Activated CD8-positive, alpha-beta T cell treated with anti-CD3 and anti-CD28 coated beads for 36 hours (primary cell): ENCODE data around the gene SEMA4D. TPM values are rescaled to one million over a fixed set of nuclear protein-coding genes. Genes with fewer than 3 reads are reported as not detected.

Experiments
- ATAC-seq: fragments of 200-7000 bp; cut with Tn5 transposase; one replicate; pipeline ENCODE4 v1.10.0; 2021; ENCODE audit warnings: mild to moderate bottlenecking, moderate library complexity
- CTCF ChIA-PET: fragments of 350-600 bp; sonication (Branson Sonifier 250); formaldehyde crosslinking; loops from one replicate; lab custom pipeline; 2021; ENCODE audit warnings: antibody characterized with exemption; lab: Charles Lee
- POLR2A ChIA-PET: fragments of 350-600 bp; sonication (Branson Sonifier 250); formaldehyde crosslinking; loops from one replicate; lab custom pipeline; 2021; ENCODE audit warnings: antibody characterized with exemption; lab: Charles Lee
- DNase-seq: peaks from one replicate; pipeline ENCODE4 v3.0.0-alpha.2; 2020
- H3K27ac Mint-ChIP-seq: one replicate; pipeline ENCODE4 v1.8.0; 2021; ENCODE audit warnings: mild to moderate bottlenecking, mixed read lengths
- H3K27me3 Mint-ChIP-seq: one replicate; pipeline ENCODE4 v1.8.0; 2021; ENCODE audit warnings: mixed read lengths
- H3K36me3 Mint-ChIP-seq: one replicate; pipeline ENCODE4 v1.8.0; 2021; ENCODE audit warnings: low read depth, mixed read lengths
- H3K4me1 Mint-ChIP-seq: one replicate; pipeline ENCODE4 v1.8.0; 2021; ENCODE audit warnings: low read depth, mixed read lengths
- H3K4me3 Mint-ChIP-seq: one replicate; pipeline ENCODE4 v1.8.0; 2021; ENCODE audit warnings: mild to moderate bottlenecking, moderate library complexity, mixed read lengths
- H3K9me3 Mint-ChIP-seq: one replicate; pipeline ENCODE4 v1.8.0; 2021; ENCODE audit warnings: mixed read lengths
- intact Hi-C: fragments of 100-400 bp; cut with micrococcal nuclease; formaldehyde crosslinking; loops from one replicate; pipeline ENCODE4 v1.10.0; 2022
- total RNA-seq, 2 experiments: library from RNA; stranded (reverse); gene quantifications; one replicate each; pipeline ENCODE4 v1.2.3, GENCODE V29; 2021
- TF ChIP-seq, protein P1 (sequence below): fragments of 200-600 bp; IDR thresholded peaks from one replicate; pipeline ENCODE4 v1.8.0; 2022; ENCODE audit warnings: antibody characterized with exemption, mild to moderate bottlenecking

The SEMA4D gene
- total RNA-seq, 2 experiments from 2014 or later: 290 to 317 TPM

DNA sequence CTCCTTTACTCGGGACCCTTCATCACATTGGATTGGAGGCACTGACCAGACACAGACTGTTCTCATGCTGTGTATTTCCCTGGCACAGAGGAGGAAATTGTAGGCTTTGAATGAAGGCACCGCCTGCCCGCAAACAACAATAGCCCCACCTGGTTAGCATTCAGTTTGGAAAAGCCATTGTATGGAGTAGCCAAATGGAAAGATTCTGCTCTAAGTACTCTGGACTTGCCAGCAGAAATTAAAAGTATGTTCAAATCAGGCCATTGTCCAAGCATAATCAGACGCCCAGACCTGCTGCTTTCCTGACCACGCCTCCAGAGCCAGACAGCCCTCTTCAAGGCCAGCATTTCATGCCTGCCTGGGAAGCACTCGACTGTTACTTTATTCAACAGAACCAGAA lies 8.0 kb upstream of the SEMA4D start:
- POLR2A ChIA-PET: interaction anchor here (1.7 kb wide), 2 partner anchors 15 to 27 kb away, joined by 4 to 6 read pairs; no protein-coding TSS in a partner anchor
- intact Hi-C loops: no loop called here
- H3K27ac Mint-ChIP-seq: no peak overlapping the region
- H3K27me3 Mint-ChIP-seq: no peaks in the 10 kb centered on the region
- ATAC-seq: no peak
- H3K36me3 Mint-ChIP-seq: no peaks in the 10 kb centered on the region
- TF ChIP-seq, protein P1, sequence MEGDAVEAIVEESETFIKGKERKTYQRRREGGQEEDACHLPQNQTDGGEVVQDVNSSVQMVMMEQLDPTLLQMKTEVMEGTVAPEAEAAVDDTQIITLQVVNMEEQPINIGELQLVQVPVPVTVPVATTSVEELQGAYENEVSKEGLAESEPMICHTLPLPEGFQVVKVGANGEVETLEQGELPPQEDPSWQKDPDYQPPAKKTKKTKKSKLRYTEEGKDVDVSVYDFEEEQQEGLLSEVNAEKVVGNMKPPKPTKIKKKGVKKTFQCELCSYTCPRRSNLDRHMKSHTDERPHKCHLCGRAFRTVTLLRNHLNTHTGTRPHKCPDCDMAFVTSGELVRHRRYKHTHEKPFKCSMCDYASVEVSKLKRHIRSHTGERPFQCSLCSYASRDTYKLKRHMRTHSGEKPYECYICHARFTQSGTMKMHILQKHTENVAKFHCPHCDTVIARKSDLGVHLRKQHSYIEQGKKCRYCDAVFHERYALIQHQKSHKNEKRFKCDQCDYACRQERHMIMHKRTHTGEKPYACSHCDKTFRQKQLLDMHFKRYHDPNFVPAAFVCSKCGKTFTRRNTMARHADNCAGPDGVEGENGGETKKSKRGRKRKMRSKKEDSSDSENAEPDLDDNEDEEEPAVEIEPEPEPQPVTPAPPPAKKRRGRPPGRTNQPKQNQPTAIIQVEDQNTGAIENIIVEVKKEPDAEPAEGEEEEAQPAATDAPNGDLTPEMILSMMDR: no peak
- CTCF ChIA-PET: no interaction called here
- no peak overlapping the region for H3K4me3 Mint-ChIP-seq
- peaks cover 84% of the 10 kb centered on the region for H3K4me1 Mint-ChIP-seq
- no peak for DNase-seq
- H3K9me3 Mint-ChIP-seq: peaks cover 3% of the 10 kb centered on the region

DNA sequence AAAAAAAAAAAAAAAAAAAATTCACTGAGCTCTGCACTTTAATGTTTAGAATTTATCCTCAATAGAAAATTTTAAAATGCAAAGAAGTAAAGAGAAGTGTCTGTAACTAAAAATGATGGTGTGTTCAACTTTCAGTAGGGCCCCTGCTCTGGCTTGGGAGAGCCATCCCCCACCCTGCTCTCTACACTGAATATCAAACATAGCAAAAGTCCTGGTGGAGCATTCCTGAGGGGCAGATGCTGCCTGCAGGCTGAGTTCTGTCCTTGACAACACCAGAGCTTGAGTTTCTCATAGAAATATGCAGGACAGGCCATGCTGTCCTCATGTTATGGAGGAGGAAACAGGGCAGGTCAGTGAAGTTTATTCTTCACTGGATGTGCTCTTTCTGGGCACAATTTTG lies 7.1 kb upstream of the SEMA4D start:
- Mint-ChIP-seq H3K4me1 (peaks cover 80% of the 10 kb centered on the region), H3K27ac (peak overlapping the region; percentile 26), H3K36me3 (no peaks in the 10 kb centered on the region), H3K27me3 (no peaks in the 10 kb centered on the region), H3K4me3 (no peak overlapping the region), H3K9me3 (peaks cover 3% of the 10 kb centered on the region)
- ATAC-seq (no peak), DNase-seq (no peak)
- CTCF ChIA-PET: interaction anchor here (4.7 kb wide), 1 partner anchor 45 kb away, joined by 26 read pairs; no protein-coding TSS in a partner anchor
- intact Hi-C loops: no loop called here
- TF ChIP-seq, protein P1: no peak
- POLR2A ChIA-PET: interaction anchor here (1.0 kb wide), 1 partner anchor 11 kb away, joined by 3 read pairs; no protein-coding TSS in a partner anchor

DNA sequence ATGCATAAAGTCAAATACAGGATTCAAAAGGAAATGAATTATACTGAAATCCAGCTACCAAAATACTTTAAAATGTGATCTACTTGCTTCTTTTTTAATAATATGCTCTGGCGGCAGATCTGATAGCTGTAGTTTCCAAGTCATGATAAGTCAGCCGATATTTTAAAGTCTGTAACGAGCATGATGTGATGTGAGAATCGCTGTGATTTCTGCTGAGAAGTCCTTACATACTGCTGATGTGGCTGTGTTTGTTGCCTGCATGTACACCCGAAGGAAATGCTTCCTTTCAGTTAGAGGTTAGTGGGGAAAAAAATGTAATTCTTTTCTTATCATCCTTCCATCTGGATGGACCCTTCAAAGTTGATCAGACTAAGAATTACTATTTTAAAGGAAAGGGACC lies 4.8 kb upstream of the SEMA4D start:
- intact Hi-C loops: no loop called here
- ATAC-seq (no peak), DNase-seq (no peak)
- Mint-ChIP-seq H3K4me3 (peak overlapping the region; percentile 39), H3K36me3 (no peaks in the 10 kb centered on the region), H3K4me1 (peaks cover 77% of the 10 kb centered on the region), H3K27me3 (no peaks in the 10 kb centered on the region), H3K27ac (peak overlapping the region; percentile 94), H3K9me3 (no peaks in the 10 kb centered on the region)
- POLR2A ChIA-PET: interaction anchor here (1.2 to 3.3 kb wide), 8 partner anchors 8 to 46 kb away, joined by 3 to 14 read pairs (median 6); no protein-coding TSS in a partner anchor
- CTCF ChIA-PET: interaction anchor here (0.8 to 4.7 kb wide), 8 partner anchors 10 to 73 kb away, joined by 3 to 26 read pairs (median 5); no protein-coding TSS in a partner anchor
- TF ChIP-seq, protein P1: no peak

DNA sequence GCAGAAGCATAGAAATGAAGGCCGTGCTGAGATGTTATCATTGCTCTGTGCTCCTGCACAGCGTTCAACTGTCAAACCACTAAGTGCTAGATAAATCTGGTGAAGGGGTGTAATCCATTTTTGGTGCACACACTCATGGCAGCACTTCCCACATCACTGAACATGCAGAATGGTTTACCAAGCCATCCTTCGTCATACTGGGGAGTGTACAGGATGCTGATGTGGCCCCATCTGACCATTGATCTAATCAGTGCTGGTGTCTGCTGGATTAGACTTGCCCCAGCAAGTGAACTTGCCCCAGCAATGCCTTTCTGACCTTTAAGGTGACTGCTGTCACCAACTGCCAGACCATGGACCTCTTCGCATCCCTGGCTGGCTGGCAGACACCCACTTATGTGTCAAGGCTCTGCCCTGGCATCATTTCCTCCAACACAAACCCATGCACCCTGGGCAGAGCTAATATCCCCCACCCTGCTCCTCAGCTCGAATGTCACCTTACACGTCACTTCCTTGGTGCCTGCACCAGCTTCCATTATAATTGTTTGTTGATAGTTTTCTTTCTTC lies 4.2 kb upstream of the SEMA4D start:
- ChIA-PET POLR2A (interaction anchor here (0.6 to 3.3 kb wide), 12 partner anchors 8 to 134 kb away, joined by 3 to 14 read pairs (median 6); no protein-coding TSS in a partner anchor), CTCF (interaction anchor here (0.8 to 4.7 kb wide), 8 partner anchors 10 to 73 kb away, joined by 3 to 26 read pairs (median 6); no protein-coding TSS in a partner anchor)
- no peaks in the 10 kb centered on the region for H3K27me3 Mint-ChIP-seq
- peaks cover 71% of the 10 kb centered on the region for H3K4me1 Mint-ChIP-seq
- H3K9me3 Mint-ChIP-seq: no peaks in the 10 kb centered on the region
- H3K4me3 Mint-ChIP-seq: peak overlapping the region; percentile 39
- intact Hi-C loops: no loop called here
- peaks cover under 1% of the 10 kb centered on the region for H3K36me3 Mint-ChIP-seq
- TF ChIP-seq, protein P1: no peak
- peak; percentile 79 for DNase-seq
- peak overlapping the region; percentile 94 for H3K27ac Mint-ChIP-seq
- ATAC-seq: peak; percentile 70
